ENCODE results near the gene PAK5.

- TF ChIP-seq CTCF (IDR thresholded peaks at IDR 0.05) (no peak), TAF1 (IDR thresholded peaks at IDR 0.05; ENCODE audit: borderline replicate concordance, low read depth, low read length) (no peak), EP300 (IDR thresholded peaks at IDR 0.05; ENCODE audit: borderline replicate concordance in 1 of 2, low read depth in 1 of 2, low read length in 1 of 2) (no peak), TCF12 (IDR thresholded peaks at IDR 0.05) (no peak), SMC3 (IDR thresholded peaks at IDR 0.05; ENCODE audit: low read depth, low read length) (no peak), NRF1 (IDR thresholded peaks at IDR 0.05; ENCODE audit: low read depth, low read length) (no peak), ZBTB33 (IDR thresholded peaks at IDR 0.05; ENCODE audit: borderline replicate concordance, low read depth) (no peak), POLR2AphosphoS5 (IDR thresholded peaks at IDR 0.05; ENCODE audit: low read depth, low read length) (no peak), CHD2 (IDR thresholded peaks at IDR 0.05; ENCODE audit: low read length, partially characterized antibody) (no peak)
Observed at GRCh38 chr20:9508696-9509178, 330.1 kb downstream of the PAK5 start.

All from SK-N-SH (cell line).